Activated CD8-positive, alpha-beta T cell treated with anti-CD3 and anti-CD28 coated beads, Interleukin-2, amount 10 ng/mL, durations not matched to agents 7 days and 5 days (primary cell): Measurements from ENCODE around the gene FAM120B. TPM values are rescaled to one million over a fixed set of nuclear protein-coding genes. Genes with fewer than 3 reads are reported as not detected.
"Not testable (repeated sequence)": the region's sequence is repeated elsewhere in the genome, so short reads cannot be mapped to it uniquely, and the experiment has no call there.

Experiments
- ATAC-seq: fragments of 150-1000 bp; cut with Tn5 transposase; one replicate; pipeline ENCODE4 v1.10.0; 2021; ENCODE audit warnings: moderate library complexity
- CTCF ChIA-PET: fragments of 350-600 bp; sonication (Branson Sonifier 250); formaldehyde crosslinking; loops from one replicate; lab custom pipeline; 2021; ENCODE audit warnings: antibody characterized with exemption; lab: Charles Lee
- POLR2A ChIA-PET: fragments of 350-600 bp; sonication (Branson Sonifier 250); formaldehyde crosslinking; loops from one replicate; lab custom pipeline; 2021; ENCODE audit warnings: antibody characterized with exemption; lab: Charles Lee
- DNase-seq: peaks from one replicate; pipeline ENCODE4 v3.0.0-alpha.2; 2020
- H3K27ac Mint-ChIP-seq: one replicate; pipeline ENCODE4 v1.8.0; 2021; ENCODE audit warnings: mild to moderate bottlenecking, mixed read lengths
- H3K27me3 Mint-ChIP-seq: one replicate; pipeline ENCODE4 v1.8.0; 2021; ENCODE audit warnings: low read depth, mixed read lengths
- H3K36me3 Mint-ChIP-seq: one replicate; pipeline ENCODE4 v1.8.0; 2021; ENCODE audit warnings: low read depth, mixed read lengths
- H3K4me1 Mint-ChIP-seq: one replicate; pipeline ENCODE4 v1.8.0; 2021; ENCODE audit warnings: low read depth, mixed read lengths
- H3K4me3 Mint-ChIP-seq: one replicate; pipeline ENCODE4 v1.8.0; 2021; ENCODE audit warnings: mild to moderate bottlenecking, mixed read lengths
- H3K9me3 Mint-ChIP-seq: one replicate; pipeline ENCODE4 v1.8.0; 2022; ENCODE audit warnings: mixed read lengths; ENCODE audit not compliant: insufficient read depth
- total RNA-seq, 2 experiments: library from RNA; stranded (reverse); gene quantifications; one replicate each; pipeline ENCODE4 v1.2.3, GENCODE V29; 2021

The FAM120B gene, protein sequence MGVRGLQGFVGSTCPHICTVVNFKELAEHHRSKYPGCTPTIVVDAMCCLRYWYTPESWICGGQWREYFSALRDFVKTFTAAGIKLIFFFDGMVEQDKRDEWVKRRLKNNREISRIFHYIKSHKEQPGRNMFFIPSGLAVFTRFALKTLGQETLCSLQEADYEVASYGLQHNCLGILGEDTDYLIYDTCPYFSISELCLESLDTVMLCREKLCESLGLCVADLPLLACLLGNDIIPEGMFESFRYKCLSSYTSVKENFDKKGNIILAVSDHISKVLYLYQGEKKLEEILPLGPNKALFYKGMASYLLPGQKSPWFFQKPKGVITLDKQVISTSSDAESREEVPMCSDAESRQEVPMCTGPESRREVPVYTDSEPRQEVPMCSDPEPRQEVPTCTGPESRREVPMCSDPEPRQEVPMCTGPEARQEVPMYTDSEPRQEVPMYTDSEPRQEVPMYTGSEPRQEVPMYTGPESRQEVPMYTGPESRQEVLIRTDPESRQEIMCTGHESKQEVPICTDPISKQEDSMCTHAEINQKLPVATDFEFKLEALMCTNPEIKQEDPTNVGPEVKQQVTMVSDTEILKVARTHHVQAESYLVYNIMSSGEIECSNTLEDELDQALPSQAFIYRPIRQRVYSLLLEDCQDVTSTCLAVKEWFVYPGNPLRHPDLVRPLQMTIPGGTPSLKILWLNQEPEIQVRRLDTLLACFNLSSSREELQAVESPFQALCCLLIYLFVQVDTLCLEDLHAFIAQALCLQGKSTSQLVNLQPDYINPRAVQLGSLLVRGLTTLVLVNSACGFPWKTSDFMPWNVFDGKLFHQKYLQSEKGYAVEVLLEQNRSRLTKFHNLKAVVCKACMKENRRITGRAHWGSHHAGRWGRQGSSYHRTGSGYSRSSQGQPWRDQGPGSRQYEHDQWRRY
- total RNA-seq, result 10 to 100 TPM; 25.5 to 26.0 TPM

- POLR2A ChIA-PET, result interaction anchor here (0.6 to 3.0 kb wide), 2 partner anchors 11 to 14 kb away, joined by 3 to 8 read pairs; no protein-coding TSS in a partner anchor
- H3K9me3 Mint-ChIP-seq, result peaks cover under 1% of the 10 kb centered on the region
Observed at GRCh38 chr6:170306324-170307079, at the start of gene FAM120B. TSS of gene FAM120B (plus strand) at chr6:170306758. CDS start at chr6:170317391, 10,633 bp downstream.

DNA sequence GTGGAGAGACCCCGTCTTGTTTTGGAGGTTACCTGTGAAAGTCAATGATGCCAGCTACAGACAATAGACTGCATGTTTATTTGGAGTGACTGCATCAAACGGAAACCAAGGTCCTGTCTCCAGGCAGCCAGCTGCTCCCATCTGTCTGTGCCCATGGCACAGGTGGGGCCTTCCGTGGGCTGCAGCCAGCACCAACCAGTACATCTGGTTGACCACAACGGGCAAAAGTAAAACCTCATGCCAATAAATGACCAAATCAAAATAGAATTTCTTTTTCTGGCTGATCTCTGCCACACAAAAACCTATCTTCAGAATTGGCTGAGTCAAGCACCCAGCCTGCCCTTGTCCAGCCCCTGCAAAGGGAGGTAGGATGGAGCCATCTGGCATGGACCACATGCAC is 49.2 kb upstream of the FAM120B start:
- Mint-ChIP-seq H3K27me3 (peaks cover 12% of the 10 kb centered on the region), H3K27ac (no peak overlapping the region), H3K9me3 (no peaks in the 10 kb centered on the region), H3K4me1 (no peaks in the 10 kb centered on the region), H3K4me3 (no peak overlapping the region), H3K36me3 (no peaks in the 10 kb centered on the region)
- ChIA-PET POLR2A (interaction anchor here (0.6 kb wide), 1 partner anchor 61 kb away, joined by 3 read pairs; no protein-coding TSS in a partner anchor), CTCF (no interaction called here)
- ATAC-seq (no peak), DNase-seq (no peak)

More at GRCh38 chr6:170306324-170307079, at the start of gene FAM120B:
- peak within 1 kb of the TSS; percentile 94 for H3K27ac Mint-ChIP-seq
- ATAC-seq, result peak; percentile 95
- peaks cover 19% of the 10 kb centered on the region for H3K27me3 Mint-ChIP-seq
- DNase-seq, result peak; percentile 96
- H3K36me3 Mint-ChIP-seq, result peaks cover 19% of the 10 kb centered on the region
- CTCF ChIA-PET, result interaction anchor here (1.2 kb wide), 1 partner anchor 12 kb away, joined by 3 read pairs; no protein-coding TSS in a partner anchor
- peak within 1 kb of the TSS; percentile 90 for H3K4me3 Mint-ChIP-seq
- H3K4me1 Mint-ChIP-seq, result peaks cover 33% of the 10 kb centered on the region

DNA sequence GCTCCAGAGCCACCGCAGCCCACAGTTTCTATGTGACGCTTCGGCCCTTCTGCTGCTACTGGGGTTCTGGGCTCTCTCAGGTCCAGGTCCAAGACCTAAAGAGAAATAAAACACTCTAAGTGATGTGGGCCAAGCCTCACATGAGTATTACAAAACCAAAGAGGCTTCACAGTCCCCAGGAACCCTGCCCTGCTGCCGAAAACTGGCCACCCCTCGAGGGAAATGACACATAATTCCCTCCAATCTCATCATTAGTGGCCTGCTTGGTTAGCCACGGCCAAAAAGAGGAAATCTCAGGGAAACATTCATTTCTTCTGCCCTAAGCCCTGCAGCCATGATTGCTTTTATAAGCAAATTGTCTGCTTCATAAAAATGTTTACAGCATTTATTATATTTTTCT is 48.2 kb upstream of the FAM120B start:
- POLR2A ChIA-PET, result no interaction called here
- no peaks in the 10 kb centered on the region for H3K4me1 Mint-ChIP-seq

DNA sequence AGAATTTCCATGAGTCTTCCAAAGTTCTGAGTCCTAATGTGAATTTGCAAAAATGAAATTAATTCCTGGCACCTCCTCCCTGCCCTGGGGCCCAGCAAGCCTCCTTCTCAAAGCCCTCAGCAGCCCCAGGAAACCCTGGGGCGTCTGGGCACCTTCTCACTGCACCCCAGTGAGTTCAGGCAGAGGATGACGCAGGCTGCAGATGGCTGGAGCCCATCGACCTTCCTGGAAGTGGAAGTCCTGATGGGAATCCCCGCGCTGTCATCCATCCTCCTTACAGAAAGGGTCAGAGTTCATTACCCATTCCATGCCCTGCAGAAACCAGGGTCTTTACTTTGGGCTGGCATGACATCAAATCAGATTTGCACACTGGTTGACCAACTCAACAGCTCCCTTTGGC is 47.3 kb upstream of the FAM120B start:
- Mint-ChIP-seq H3K9me3 (no peaks in the 10 kb centered on the region), H3K36me3 (no peaks in the 10 kb centered on the region), H3K27me3 (peaks cover 26% of the 10 kb centered on the region), H3K4me3 (no peak overlapping the region), H3K4me1 (no peaks in the 10 kb centered on the region), H3K27ac (no peak overlapping the region)
- DNase-seq (no peak), ATAC-seq (no peak)
- CTCF ChIA-PET, result no interaction called here
- POLR2A ChIA-PET, result no interaction called here

More for the DNA sequence above, 48.2 kb upstream of the FAM120B start:
- no peaks in the 10 kb centered on the region for H3K36me3 Mint-ChIP-seq
- CTCF ChIA-PET, result no interaction called here
- no peak for DNase-seq
- no peak for ATAC-seq
- no peaks in the 10 kb centered on the region for H3K9me3 Mint-ChIP-seq
- H3K27me3 Mint-ChIP-seq, result peaks cover 20% of the 10 kb centered on the region
- H3K4me3 Mint-ChIP-seq, result no peak overlapping the region
- no peak overlapping the region for H3K27ac Mint-ChIP-seq

GRCh38 chr6:170260686-170261085 is 45.9 kb upstream of the FAM120B start:
- DNase-seq (no peak), ATAC-seq (no peak)
- Mint-ChIP-seq H3K9me3 (no peaks in the 10 kb centered on the region), H3K27me3 (peaks cover 31% of the 10 kb centered on the region), H3K36me3 (no peaks in the 10 kb centered on the region), H3K4me1 (no peaks in the 10 kb centered on the region), H3K27ac (no peak overlapping the region), H3K4me3 (no peak overlapping the region)
- POLR2A ChIA-PET, result no interaction called here
- CTCF ChIA-PET, result no interaction called here

DNA sequence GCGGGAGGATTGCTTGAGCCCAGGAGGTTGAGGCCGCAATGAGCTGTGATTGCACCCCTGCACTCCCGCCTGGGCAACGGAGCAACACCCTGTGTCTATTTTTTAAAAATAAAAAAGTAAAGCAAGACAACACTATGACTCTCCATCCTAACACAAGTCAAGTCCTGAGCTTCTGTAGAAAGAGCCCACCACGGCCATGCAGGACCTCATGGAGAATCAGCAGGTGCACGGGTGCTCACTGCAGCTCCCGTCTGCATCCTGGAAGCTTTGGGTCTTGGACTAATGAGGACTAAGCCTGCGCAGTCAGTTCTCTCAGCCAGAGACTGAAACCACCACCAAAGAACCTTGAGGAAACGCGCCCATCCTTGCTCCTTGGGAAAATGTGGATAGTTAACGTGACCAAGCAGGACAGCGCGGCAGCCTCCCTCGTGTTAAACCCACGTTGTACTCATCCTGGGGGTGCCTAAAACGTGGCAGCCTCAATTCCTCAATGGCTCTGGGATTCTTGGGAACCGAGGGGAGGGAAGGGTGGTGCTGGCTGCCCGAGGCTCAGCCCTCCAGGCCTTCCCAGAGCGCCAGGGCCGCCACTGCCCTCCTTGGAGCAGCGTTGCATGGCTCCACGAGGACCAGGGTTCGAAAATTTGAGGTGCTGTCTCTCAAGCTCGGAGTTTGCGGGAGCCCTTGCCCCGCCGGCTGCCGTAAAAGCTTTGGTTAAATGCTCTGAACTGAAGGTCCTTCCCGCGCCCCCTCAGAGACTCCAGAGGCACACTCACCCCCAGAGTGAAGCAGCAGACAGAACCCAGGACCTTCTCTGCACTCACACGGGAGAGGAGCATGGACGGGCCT is 44.7 kb upstream of the FAM120B start:
- Mint-ChIP-seq H3K27me3 (peaks cover 36% of the 10 kb centered on the region), H3K27ac (no peak overlapping the region), H3K36me3 (no peaks in the 10 kb centered on the region), H3K4me1 (no peaks in the 10 kb centered on the region), H3K4me3 (no peak overlapping the region), H3K9me3 (no peaks in the 10 kb centered on the region)
- DNase-seq (no peak), ATAC-seq (no peak)
- ChIA-PET POLR2A (no interaction called here), CTCF (no interaction called here)

- Mint-ChIP-seq H3K27me3 (peaks cover 35% of the 10 kb centered on the region), H3K9me3 (no peaks in the 10 kb centered on the region), H3K4me1 (no peaks in the 10 kb centered on the region), H3K4me3 (no peak overlapping the region), H3K27ac (no peak overlapping the region), H3K36me3 (no peaks in the 10 kb centered on the region)
- POLR2A ChIA-PET, result interaction anchor here (0.6 kb wide), 1 partner anchor 836 kb away, joined by 3 read pairs; no protein-coding TSS in a partner anchor
- CTCF ChIA-PET, result interaction anchor here (0.8 kb wide), 1 partner anchor 9 kb away, joined by 3 read pairs; no protein-coding TSS in a partner anchor
- DNase-seq (no peak), ATAC-seq (no peak)
Observed at GRCh38 chr6:170262489-170263088, 44.0 kb upstream of the FAM120B start.

- CTCF ChIA-PET, result no interaction called here
Observed at GRCh38 chr6:170263410-170263809, 43.1 kb upstream of the FAM120B start.

GRCh38 chr6:170264086-170264485 is 42.5 kb upstream of the FAM120B start:
- ChIA-PET CTCF (no interaction called here), POLR2A (no interaction called here)
- no peak overlapping the region for H3K27ac Mint-ChIP-seq
- H3K9me3 Mint-ChIP-seq, result no peaks in the 10 kb centered on the region
- no peaks in the 10 kb centered on the region for H3K36me3 Mint-ChIP-seq
- no peaks in the 10 kb centered on the region for H3K4me1 Mint-ChIP-seq
- H3K27me3 Mint-ChIP-seq, result peaks cover 30% of the 10 kb centered on the region
- ATAC-seq (no peak), DNase-seq (no peak)
- no peak overlapping the region for H3K4me3 Mint-ChIP-seq

More at GRCh38 chr6:170263410-170263809, 43.1 kb upstream of the FAM120B start:
- H3K9me3 Mint-ChIP-seq, result no peaks in the 10 kb centered on the region
- H3K27ac Mint-ChIP-seq, result no peak overlapping the region
- H3K36me3 Mint-ChIP-seq, result no peaks in the 10 kb centered on the region
- POLR2A ChIA-PET, result interaction anchor here (0.6 kb wide), 1 partner anchor 837 kb away, joined by 3 read pairs; no protein-coding TSS in a partner anchor
- H3K4me1 Mint-ChIP-seq, result no peaks in the 10 kb centered on the region
- H3K27me3 Mint-ChIP-seq, result peaks cover 30% of the 10 kb centered on the region
- no peak for DNase-seq
- ATAC-seq, result no peak
- H3K4me3 Mint-ChIP-seq, result no peak overlapping the region

GRCh38 chr6:170264644-170265043 is 41.9 kb upstream of the FAM120B start:
- H3K4me3 Mint-ChIP-seq, H3K9me3 Mint-ChIP-seq, H3K36me3 Mint-ChIP-seq, ATAC-seq, H3K27ac Mint-ChIP-seq, CTCF ChIA-PET, H3K4me1 Mint-ChIP-seq, POLR2A ChIA-PET, DNase-seq: not testable (repeated sequence)
- peaks cover 30% of the 10 kb centered on the region for H3K27me3 Mint-ChIP-seq
